Measurements from ENCODE around the gene ADAMTS4. TPM values are rescaled to one million over a fixed set of nuclear protein-coding genes. Genes with fewer than 3 reads are reported as not detected.
A peak's percentile ranks its signal among the peaks of the same experiment; 100 is the strongest.

Gene ADAMTS4
- total RNA-seq, 1 donor from 2014 or later, result 0.22 TPM

- H3K36me3 Mint-ChIP-seq (ENCODE audit: insufficient read depth), result peaks cover 7% of the 10 kb centered on the region
- H3K4me3 Mint-ChIP-seq (ENCODE audit: low read depth), result peak overlapping the region; percentile 85
- H3K4me1 Mint-ChIP-seq (ENCODE audit: low read depth), result peaks cover 16% of the 10 kb centered on the region
- no peaks in the 10 kb centered on the region for H3K9me3 Mint-ChIP-seq (ENCODE audit: low read depth)
- peak overlapping the region; percentile 98 for H3K27ac Mint-ChIP-seq
- H3K27me3 Mint-ChIP-seq, result peaks cover 3% of the 10 kb centered on the region
- TF ChIP-seq, protein P1, sequence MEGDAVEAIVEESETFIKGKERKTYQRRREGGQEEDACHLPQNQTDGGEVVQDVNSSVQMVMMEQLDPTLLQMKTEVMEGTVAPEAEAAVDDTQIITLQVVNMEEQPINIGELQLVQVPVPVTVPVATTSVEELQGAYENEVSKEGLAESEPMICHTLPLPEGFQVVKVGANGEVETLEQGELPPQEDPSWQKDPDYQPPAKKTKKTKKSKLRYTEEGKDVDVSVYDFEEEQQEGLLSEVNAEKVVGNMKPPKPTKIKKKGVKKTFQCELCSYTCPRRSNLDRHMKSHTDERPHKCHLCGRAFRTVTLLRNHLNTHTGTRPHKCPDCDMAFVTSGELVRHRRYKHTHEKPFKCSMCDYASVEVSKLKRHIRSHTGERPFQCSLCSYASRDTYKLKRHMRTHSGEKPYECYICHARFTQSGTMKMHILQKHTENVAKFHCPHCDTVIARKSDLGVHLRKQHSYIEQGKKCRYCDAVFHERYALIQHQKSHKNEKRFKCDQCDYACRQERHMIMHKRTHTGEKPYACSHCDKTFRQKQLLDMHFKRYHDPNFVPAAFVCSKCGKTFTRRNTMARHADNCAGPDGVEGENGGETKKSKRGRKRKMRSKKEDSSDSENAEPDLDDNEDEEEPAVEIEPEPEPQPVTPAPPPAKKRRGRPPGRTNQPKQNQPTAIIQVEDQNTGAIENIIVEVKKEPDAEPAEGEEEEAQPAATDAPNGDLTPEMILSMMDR (IDR thresholded peaks at IDR 0.05; ENCODE audit: unreplicated experiment), result no peak
- no peak for DNase-seq (ENCODE audit: low spot score, unreplicated experiment)
Observed at GRCh38 chr1:161200992-161201835, 2.4 kb upstream of the ADAMTS4 start.

GRCh38 chr1:161200421-161200991, 1.7 kb upstream of the ADAMTS4 start:
- H3K4me3 Mint-ChIP-seq (ENCODE audit: low read depth), result no peak overlapping the region
- peaks cover 3% of the 10 kb centered on the region for H3K27me3 Mint-ChIP-seq
- peak overlapping the region; percentile 77 for H3K27ac Mint-ChIP-seq
- H3K4me1 Mint-ChIP-seq (ENCODE audit: low read depth), result peaks cover 16% of the 10 kb centered on the region
- H3K36me3 Mint-ChIP-seq (ENCODE audit: insufficient read depth), result peaks cover 7% of the 10 kb centered on the region
- H3K9me3 Mint-ChIP-seq (ENCODE audit: low read depth), result no peaks in the 10 kb centered on the region
- DNase-seq (ENCODE audit: low spot score, unreplicated experiment), result no peak
- TF ChIP-seq, protein P1 (IDR thresholded peaks at IDR 0.05; ENCODE audit: unreplicated experiment), result no peak

- H3K36me3 Mint-ChIP-seq (ENCODE audit: insufficient read depth), result peaks cover 6% of the 10 kb centered on the region
- no peaks in the 10 kb centered on the region for H3K9me3 Mint-ChIP-seq (ENCODE audit: low read depth)
- DNase-seq (ENCODE audit: low spot score, unreplicated experiment), result no peak
- H3K4me3 Mint-ChIP-seq (ENCODE audit: low read depth), result no peak overlapping the region
- peaks cover 3% of the 10 kb centered on the region for H3K27me3 Mint-ChIP-seq
- TF ChIP-seq, protein P1 (IDR thresholded peaks at IDR 0.05; ENCODE audit: unreplicated experiment), result no peak
- H3K4me1 Mint-ChIP-seq (ENCODE audit: low read depth), result peaks cover 16% of the 10 kb centered on the region
- no peak overlapping the region for H3K27ac Mint-ChIP-seq
Observed at GRCh38 chr1:161199506-161200139, 769 bp upstream of the ADAMTS4 start.

DNA sequence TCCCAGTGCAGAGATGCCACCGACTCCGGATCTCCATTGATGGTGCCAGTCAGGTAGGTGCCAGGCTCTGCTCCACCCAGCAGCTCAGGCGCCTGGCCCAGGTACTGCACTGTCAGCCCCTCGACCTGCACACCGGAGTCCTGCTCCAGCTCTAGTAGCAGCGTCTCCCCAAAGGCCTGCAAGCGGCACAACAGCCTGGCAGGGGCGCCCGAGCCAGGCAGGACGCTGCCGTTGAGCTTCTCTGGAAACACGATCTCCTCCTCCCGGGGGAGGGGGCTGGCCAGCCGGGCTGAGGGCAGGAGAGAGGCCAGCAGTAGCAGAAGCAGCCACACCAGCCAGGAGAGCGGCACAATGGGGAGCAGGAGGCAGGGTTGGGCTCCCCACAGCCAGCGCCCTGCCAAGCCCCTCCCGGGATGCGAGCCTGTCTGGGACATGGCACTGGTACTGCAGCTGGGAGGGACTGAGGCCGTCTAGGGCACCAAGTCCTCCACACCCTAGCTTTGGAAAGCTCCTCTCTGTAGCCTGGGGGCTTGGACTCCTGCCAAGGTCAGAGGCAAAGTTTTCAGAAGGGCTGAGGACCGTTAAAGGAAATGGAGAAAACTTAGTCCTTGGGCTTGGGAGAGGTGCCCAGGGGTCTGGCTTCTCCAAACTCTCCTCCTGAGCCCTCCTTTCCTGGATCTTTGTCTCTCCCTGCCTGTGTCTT, 509 bp downstream of the ADAMTS4 start:
- peaks cover 3% of the 10 kb centered on the region for H3K27me3 Mint-ChIP-seq
- peak overlapping the region; percentile 47 for H3K27ac Mint-ChIP-seq
- DNase-seq (ENCODE audit: low spot score, unreplicated experiment), result peak; percentile 38
- TF ChIP-seq, protein P1 (IDR thresholded peaks at IDR 0.05; ENCODE audit: unreplicated experiment), result peak; percentile 29
- H3K4me3 Mint-ChIP-seq (ENCODE audit: low read depth), result no peak overlapping the region
- peaks cover 13% of the 10 kb centered on the region for H3K4me1 Mint-ChIP-seq (ENCODE audit: low read depth)
- H3K9me3 Mint-ChIP-seq (ENCODE audit: low read depth), result no peaks in the 10 kb centered on the region
- no peaks in the 10 kb centered on the region for H3K36me3 Mint-ChIP-seq (ENCODE audit: insufficient read depth)
